HT1080 (cell line): Measurements from ENCODE around the gene NUBPL. TPM values are rescaled to one million over a fixed set of nuclear protein-coding genes. Genes with fewer than 3 reads are reported as not detected.
"Not testable (repeated sequence)": the region's sequence is repeated elsewhere in the genome, so short reads cannot be mapped to it uniquely, and the experiment has no call there.

Experiments used
- DNase-seq: peaks from one replicate; pipeline ENCODE4 v3.0.0-alpha.2; 2015; ENCODE audit warnings: low read depth
- total RNA-seq: library from RNA; depleted of rRNA; stranded (reverse); fragments of >200 nt; shearing (Covaris generic); gene quantifications from 2 replicates; pipeline ENCODE4 v1.2.3, GENCODE V29; 2014

The NUBPL gene
- total RNA-seq, 1 experiment from 2014 or later, result 7.1 TPM

DNA sequence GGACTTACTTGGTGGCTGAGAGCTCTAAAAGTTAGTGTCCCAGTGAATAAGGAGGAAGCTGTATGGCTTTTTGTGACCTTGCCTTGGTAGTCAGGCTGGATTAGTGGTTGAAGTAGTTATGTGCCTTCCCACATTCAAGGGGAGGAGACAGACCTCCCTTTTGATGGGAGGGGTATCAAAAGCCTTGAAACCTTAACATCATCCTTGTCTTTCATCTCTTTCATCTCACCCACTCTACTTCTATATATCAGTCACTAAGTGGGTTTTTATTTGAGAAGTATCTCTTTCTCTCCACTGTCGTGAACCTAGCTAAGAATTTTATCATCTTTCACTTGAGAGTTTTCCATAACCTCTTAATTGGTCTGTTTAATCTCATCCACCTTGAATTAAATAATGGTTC lies 15.7 kb downstream of the NUBPL start:
- no peak for DNase-seq

DNA sequence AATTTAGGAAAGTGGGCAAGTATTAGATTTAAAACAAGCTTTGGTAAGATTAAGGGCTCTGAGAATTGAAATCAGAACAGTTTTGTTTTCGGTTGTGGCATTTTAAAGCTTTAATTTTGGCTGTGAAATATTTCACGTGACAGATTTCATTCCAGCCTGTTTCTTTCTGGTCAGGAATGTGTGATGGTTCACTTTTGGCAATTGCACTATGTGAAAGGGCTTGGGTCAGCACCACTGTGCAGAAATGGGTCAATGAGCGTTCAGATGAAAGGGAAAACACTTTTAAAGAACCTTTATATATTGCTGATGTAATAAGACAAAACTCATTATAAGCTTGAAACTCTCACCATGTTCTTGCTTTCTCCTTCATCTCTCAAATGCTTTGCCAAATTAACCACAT lies 17.1 kb downstream of the NUBPL start:
- DNase-seq, result no peak

DNA sequence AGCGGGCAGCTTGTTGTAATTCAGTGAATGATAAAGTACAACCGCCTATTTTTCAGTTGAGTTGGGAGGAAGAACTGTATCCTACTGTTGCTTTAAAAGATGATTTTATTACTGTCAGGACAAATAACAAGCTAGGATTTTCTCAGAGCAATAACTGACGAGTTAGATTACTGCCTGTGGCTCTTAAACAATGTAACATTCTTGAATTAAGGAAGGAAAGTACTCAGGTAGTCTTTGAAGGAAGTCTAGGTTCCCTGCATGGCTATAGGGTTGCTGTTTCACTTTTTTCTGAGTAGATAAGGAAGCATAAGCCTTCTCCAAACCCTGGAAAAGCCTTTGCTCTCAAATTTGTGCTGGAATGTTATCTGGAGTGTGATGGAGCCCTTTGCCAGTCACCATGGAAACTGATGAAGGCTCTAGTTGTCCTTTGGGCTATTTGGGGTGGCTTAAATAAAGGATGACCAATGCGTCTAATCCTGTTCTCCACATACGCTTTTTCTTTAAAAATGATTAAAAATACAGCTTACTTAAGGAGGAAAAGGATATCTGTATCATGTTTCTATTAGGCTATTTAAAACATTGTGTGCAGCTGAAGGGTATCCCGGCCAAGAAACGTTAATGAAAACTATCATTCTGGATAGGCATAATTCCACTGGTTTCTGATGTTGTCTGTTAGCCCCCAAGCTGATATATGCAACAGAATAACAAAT lies 17.7 kb downstream of the NUBPL start:
- DNase-seq, result no peak

DNA sequence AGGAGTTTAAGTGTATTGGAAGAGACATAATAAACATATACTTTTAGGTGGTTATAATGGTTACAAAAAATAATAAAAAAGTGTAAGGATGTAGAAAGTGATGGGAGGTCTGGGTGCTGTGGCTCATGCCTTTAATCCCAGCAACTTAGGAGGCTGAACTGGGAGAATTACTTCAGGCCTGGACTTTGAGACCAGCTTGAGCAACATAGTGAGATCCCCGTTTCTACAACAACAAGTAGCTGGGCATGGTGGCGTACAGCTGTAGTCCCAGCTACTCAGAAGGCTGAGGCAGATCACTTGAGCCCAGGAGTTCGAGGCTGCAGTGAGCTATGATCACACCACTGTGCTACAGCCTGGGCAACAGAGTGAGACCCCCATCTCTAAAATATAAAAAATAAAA lies 19.0 kb downstream of the NUBPL start:
- DNase-seq, result no peak

DNA sequence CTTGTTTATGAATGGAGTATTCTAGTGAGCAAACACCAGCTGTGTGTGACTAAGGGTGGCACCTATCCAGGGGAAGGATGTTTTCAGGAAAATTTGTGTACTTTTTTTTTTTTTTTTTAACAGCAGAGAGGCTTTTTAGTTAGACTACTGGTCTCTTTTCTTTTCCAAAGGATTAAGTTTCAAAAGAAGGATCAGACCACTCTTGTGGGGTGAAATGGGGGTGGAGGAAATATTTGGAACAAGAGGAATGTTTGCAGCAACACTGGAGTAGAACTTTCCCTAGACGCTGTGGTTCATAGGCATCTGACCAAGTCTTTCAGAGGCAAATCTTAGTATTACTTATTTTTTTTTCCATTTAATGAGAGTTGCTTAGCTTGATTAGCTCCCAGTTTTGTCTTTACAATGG lies 21.1 kb downstream of the NUBPL start:
- no peak for DNase-seq

DNA sequence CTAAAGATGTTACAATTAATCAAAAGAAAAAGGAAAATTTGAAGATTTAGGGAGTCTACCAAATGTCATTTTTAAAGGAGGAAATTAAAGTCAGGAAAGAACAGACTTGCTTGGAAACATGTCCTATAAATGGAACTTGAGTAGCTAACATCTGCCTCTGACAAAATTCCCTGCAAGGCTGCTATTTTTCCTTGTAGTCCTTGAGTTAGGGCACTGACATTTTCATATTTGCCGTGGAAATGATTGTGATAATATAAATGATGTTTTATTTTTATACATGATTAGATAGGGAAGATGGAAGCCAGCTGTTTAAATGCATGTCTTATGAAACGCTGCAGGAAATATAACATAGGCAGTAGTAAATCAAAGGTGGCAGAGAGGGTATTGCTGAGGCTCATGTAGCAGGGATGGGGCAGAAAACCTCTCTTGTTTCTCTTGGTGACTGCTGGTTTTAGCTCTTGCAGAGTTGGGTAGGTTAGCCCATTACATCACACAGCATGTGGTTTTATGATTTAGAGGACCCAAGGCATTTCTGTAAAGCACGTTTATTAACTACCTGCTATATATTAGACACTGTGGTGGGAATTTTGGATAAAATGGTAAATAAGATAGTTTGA lies 21.7 kb downstream of the NUBPL start:
- no peak for DNase-seq

DNA sequence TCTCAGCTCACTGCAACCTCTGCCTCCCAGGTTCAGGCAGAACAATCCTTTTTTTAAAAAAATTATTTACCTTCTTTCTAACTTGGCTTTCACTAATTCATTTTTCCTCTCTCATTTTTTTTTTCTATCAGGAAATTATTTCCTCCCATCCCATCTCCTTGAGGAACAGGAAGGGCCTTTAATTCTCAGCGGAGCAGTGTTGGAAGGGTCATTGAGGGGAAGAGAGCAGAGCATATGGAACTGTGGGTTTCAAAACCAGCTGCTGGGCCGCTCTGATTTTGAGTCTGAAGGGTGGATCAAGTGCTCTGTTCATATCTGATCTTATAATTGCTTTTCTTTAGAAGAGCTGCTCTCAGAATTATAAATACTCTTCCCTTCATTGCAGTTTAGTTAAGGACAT lies 29.0 kb downstream of the NUBPL start:
- no peak for DNase-seq

DNA sequence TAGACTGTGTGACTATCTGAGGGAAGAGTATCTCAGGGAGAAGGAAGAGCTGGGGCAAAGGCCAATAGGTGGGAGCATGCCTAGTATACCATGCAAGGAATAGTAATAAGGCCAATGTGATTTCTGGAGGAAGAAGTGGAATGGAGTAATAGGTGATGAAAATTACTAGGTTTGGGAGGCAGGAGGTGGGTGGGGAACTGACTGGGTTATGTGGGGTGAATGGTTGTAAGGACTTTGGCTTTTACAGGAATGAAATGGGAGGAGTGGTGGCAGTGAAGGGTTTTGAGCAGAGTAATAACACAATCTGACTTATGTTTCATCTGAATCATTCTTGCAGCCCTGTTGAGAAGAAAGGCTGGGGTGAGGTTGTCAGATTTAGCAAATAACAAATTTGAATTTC lies 30.9 kb downstream of the NUBPL start:
- DNase-seq, result no peak

DNA sequence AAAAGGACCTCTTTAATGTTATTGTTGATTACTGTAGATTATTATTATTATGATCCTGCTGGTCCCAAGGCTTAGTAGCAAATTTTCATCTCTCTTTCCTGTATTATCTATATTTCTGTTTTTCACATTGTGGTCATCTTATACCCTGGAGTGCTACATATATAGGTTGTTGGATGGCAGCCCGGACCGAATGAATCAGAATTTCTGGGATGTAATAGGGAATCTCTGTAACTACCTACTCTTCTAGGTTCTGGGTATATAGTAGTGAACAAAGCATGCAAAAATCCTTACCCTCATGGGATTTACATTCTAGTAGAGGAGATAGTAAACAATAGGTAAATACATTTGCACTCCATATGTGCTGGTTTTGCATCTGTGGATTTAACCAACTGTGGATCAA lies 31.4 kb downstream of the NUBPL start:
- no peak for DNase-seq

DNA sequence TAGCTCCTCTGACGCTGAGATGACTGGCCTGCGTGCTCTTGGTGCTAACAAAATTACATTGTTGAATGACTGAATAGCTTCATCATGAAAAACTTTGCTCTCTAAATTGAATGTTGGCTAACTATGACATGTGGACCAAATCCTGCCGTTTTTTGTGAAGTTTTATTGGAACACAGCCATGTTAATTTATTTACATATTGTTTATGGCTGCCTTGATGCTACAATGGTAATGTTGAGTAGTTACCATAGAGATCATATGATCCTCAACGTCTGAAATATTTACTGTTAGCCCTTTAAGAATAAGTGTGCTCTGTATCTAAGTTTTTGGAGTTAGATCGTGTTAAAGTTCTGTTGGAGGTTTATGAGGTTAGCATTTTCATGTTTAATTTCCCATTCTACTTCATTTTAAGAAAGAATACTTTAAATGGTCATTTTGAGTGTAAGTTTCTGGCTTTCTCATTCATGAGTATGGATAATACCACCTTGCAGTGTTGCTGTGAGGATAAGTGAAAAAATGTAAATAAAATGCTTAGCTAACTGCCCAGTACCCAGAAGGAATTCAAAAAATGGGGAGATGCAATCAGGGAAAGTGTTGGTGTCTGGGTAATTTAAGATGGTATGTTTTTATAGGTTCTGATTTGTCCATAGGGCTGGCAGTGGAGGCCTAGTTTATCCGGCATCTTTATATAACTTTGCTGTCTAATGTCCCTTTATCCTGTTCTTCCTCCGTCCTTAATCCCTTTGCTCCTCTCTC lies 35.3 kb downstream of the NUBPL start:
- no peak for DNase-seq

DNA sequence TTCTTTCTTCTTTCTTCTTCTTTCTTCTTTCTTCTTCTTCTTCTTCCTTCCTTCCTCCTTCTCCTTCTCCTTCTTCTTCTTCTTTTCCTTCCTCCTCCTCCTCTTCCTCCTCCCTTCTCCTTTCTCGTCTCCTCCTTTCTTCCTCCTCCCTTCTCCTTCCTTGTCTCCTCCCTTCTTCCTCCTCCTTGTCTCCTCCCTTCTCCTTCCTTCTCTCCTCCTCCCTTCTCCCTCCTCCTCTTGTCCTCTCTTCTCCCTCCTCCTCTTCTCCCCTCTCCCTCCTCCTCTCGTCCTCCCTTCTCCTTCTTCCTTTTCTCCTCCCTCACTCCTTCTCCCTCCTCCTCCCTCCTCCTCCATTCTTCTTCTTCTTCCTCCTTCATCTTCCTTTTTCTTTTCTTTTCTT lies 44.5 kb downstream of the NUBPL start:
- no peak for DNase-seq

DNA sequence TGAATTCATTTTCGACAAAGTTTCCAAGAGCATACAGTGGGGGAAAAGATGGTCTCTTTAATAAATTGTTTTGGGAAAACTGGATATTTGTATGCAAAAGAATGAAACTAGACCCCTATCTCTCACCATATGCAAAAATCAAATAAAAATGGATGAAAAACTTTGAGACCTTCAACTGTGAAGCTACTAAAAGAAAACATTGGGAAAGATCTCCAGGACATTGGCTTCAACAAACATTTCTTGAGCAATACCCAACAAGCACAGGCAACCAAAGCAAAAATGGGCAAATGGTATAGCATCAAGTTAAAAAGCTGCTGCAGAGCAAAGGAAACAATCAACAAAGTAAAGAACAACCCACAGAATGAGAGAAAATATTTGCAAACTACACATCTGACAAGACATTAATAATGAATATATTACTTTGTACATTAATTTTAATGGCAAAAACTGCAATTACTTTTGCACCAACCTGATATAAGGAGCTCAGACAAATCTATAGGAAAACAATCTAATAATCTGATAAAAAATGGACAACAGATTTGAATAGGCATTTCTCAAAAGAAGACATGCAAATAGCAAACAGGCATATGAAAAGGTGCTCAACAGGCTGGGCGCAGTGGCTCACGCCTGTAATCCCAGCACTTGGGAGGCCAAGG lies 50.7 kb downstream of the NUBPL start:
- DNase-seq, result no peak

DNA sequence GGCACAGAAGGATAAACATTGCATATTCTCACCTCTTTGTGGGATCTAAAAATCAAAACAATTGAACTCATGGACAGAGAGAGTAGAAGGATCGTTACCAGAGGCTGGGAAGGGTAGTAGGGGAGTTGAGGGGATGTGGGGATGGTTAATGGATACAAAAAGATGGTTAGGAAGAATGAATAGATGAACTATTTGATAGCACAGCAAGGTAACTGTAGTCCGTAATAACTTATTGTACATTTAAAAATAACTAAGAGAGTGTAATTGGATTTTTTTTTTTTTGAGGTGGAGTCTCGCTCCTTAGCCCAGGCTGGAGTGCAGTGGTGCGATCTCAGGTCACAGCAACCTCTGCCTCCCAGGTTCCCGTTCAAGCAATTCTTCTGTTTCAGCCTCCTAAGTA lies 52.0 kb downstream of the NUBPL start:
- no peak for DNase-seq

DNA sequence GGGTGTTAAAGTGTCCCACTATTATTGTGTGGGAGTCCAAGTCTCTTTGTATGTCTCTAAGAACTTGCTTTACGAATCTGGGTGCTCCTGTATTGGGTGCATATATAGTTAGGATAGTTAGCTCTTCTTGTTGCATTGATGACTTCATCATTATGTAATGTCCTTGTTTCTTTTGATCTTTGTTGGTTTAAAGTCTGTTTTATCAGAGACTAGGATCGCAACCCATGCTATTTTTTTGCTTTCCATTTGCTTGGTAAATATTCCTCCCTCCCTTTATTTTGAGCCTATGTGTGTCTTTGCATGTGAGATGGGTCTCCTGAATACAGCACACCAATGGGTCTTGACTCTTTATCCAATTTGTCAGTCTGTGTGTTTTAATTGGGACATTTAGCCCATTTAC lies 57.7 kb downstream of the NUBPL start:
- DNase-seq, result not testable (repeated sequence)

DNA sequence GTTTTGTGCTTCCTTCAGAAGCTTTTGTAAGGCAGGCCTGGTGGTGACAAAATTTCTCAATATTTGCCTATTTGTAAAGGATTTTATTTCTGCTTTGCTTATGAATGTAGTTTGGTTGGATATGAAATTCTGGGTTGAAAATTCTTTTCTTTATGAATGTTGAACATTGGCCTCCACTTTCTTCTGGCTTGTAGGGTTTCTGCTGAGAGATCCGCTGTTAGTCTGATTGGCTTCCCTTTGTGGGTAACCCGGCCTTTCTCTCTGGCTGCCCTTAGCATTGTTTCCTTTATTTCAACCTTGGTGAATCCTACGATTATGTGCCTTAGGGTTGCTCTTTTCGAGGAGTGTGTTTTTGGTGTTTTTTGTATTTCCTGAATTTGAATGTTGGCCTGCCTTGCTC lies 58.2 kb downstream of the NUBPL start:
- DNase-seq, result no peak

DNA sequence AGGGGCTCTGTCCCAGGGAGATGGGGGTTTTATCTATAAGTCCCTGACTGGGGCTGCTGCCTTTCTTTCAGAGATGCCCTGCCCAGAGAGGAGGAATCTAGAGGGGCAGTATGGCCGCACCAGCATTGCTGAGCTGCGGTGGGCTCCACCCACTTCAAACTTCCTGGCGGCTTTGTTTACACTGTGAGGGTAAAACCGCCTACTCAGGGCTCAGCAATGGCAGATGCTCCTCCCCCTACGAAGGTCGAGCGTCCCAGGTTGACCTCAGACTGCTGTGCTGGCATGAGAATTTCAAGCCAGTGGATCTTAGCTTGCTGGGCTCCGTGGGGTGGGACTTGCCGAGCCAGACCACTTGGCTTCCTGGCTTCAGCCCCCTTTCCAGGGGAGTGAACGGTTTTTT lies 59.7 kb downstream of the NUBPL start:
- not testable (repeated sequence) for DNase-seq

DNA sequence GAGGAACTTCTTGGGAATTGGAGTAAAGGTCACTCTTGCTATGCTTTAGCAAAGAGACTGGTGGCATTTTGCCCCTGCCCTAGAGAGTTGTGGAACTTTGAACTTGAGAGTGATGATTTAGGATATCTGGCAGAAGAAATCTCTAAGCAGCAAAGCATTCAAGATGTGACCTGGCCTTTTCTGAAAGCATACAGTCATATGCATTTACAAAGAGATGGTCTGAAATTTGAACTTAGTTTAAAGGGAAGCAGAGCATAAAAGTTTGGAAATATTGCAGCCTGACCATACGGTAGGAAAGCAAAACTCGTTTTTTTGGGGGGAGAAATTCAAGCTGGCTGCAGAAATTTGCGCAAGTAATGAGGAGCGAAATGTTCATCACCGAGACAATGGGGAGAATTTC lies 60.9 kb downstream of the NUBPL start:
- DNase-seq, result no peak

DNA sequence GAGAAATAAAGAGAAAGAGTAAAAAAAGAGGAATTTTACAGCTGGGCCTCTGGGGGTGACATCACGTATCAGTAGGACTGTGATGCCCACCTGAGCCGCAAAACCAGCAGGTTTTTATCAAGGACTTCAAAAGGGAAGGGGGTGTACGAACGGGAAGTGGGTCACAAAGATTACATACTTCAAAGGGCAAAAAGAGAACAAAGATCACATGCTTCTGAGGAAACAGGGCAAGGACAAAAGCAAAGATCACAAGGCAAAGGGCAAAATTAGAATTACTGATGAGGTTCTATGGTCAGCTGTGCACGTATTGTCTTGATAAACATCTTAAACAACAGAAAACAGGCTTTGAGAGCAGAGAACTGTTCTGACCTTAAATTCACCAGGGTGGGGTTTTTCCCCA lies 91.7 kb downstream of the NUBPL start:
- not testable (repeated sequence) for DNase-seq

DNA sequence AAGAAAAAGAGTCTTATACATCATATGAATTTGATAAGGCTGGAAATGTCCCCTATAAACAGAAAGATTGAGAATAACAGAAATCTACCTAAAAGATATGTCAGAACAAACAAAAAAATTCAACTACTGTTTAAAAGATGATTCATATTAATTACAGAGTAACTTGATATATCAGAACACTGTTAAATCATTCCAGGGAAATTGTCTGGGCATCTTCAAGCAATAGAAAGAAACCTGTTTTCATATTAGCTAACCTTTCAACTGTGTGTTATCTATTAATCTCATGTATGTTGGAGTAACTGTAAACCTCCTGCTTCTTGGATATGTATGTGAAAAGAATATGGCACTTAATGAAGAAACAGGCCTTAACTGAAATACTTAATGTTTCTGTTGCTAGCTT lies 96.7 kb downstream of the NUBPL start:
- no peak for DNase-seq

DNA sequence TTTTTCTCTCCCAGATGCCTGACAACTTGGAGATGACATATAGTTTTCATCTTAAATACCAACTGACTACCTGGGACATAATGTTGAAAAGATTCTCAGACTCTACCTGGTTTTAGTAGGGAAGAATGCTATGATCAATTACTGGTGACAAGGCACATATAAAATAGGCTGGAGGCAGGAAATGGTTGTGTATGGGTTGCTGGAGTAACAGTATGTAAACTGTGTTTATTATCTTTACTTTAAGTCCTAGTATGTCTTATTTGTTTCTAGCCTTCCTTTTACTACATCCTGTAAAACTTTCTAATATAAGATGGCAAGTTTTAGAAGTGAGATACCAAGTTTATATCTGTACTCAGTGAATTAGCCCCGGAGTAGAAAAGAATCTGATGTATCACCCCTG lies 98.1 kb downstream of the NUBPL start:
- DNase-seq, result no peak

DNA sequence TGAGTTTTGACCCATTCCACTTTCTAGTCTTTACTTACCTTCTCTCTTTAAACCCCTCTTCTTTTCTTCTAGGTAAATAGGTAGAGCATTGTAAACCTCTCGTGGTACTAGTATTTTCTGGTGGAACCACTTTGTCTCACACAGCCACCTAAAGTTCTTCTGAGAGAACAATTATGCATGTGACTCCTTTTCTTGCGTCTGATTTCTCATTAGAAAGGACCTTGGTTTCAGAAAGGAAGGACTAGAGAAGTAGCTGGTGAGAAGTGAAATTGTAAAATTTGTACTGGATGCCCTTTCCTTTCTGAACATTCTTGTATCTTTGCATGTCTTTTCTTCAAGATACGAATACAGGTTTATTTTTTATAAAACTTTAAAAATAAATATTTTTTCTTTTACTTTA lies 99.0 kb downstream of the NUBPL start:
- DNase-seq, result no peak

DNA sequence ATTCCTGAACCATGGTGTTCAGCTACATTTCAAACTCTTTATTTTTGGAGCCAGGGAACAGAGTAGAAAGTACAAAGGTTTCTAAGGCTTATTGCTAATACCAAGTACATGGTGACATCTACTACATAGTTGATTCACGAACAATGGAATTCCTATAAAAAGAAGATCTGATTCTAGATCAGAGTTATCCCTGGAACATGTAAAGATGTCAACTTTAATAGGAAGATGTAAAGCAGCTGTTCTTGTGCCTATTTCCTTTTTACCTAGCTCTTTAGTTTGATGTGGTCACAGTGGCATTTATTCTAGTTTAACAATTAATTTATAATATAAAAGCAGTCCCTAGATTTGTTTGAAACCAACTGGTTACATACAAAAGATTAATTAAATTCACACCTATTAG lies 99.5 kb downstream of the NUBPL start:
- DNase-seq, result no peak
